ENCODE data around the gene KNDC1.

The KNDC1 gene

DNA sequence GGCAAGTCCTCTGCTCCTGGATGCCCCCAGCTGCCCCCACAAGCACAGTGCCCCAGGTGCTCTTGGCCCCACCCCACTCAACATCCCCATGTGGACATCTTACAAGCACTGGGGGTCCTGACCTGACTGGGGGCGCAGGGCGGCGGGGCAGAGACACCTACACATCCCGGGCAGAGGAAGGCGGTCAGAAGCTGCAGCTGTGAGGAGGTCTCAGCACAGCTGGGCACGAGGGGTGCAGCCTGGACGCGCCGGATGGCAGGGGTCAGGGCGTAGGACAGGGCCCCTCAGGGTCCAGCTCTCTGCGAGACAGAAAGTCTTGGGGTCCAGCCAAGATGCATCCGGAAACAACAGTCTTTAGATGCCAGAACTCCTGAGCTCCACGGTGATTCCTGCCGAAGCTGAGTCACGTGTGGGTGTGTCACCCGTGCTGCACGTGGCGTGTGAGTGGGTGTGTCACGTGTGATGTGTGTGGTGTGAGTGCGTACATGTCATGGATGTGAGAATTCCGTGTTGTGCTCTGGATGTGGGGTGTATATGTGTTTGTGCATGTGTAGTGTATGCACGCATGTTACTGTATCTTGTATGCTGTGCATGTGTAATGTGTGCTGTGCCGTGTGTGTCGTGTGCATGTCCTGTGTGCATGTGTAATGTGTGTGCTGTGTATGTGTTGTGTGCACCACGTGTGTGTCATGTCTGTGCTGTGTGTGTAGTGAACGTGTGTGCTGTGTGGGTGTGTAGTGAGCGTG lies 82.8 kb downstream of the KNDC1 start:
- no peak for TF ChIP-seq JUND (IDR thresholded peaks at IDR 0.05; ENCODE audit: low read depth)
- DNase-seq (ENCODE audit: low read depth in 1 of 2, low spot score in 1 of 2): no peak
- in situ Hi-C loops (cut with HindIII; ENCODE audit: low pct_unique_long_range_greater_than_20kb, low sequenced_read_pairs): no loop called here

DNA sequence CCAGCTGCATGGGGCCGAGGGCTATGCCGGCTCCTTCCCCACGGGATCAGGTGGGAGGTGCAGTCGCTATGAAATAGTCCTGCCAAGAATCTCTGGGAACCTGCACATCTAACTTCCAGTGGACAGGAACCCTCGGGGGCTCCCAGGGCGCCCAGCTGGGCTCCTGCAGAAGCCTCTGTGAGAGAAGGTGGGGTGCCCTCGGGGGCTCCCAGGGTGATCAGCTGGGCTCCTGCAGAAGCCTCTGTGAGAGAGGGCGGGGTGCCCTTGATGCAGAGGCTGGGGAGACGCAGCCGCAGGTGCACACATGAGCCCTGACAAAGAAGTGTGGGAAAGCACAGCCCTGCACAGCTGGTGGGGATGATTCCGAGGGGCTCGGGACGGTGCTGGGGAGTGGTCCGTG lies 83.6 kb downstream of the KNDC1 start:
- TF ChIP-seq JUND (IDR thresholded peaks at IDR 0.05; ENCODE audit: low read depth): no peak
- no peak for DNase-seq (ENCODE audit: low read depth in 1 of 2, low spot score in 1 of 2)
- in situ Hi-C loops (cut with HindIII; ENCODE audit: low pct_unique_long_range_greater_than_20kb, low sequenced_read_pairs): no loop called here

GRCh38 chr10:133245439-133246235 lies 85.6 kb downstream of the KNDC1 start:
- in situ Hi-C loops (cut with HindIII; ENCODE audit: low pct_unique_long_range_greater_than_20kb, low sequenced_read_pairs): no loop called here
- no peak for TF ChIP-seq JUND (IDR thresholded peaks at IDR 0.05; ENCODE audit: low read depth)
- no peak for DNase-seq (ENCODE audit: low read depth in 1 of 2, low spot score in 1 of 2)

GRCh38 chr10:133246236-133246626 lies 86.2 kb downstream of the KNDC1 start:
- no peak for TF ChIP-seq JUND (IDR thresholded peaks at IDR 0.05; ENCODE audit: low read depth)
- in situ Hi-C loops (cut with HindIII; ENCODE audit: low pct_unique_long_range_greater_than_20kb, low sequenced_read_pairs): no loop called here
- DNase-seq (ENCODE audit: low read depth in 1 of 2, low spot score in 1 of 2): no peak

DNA sequence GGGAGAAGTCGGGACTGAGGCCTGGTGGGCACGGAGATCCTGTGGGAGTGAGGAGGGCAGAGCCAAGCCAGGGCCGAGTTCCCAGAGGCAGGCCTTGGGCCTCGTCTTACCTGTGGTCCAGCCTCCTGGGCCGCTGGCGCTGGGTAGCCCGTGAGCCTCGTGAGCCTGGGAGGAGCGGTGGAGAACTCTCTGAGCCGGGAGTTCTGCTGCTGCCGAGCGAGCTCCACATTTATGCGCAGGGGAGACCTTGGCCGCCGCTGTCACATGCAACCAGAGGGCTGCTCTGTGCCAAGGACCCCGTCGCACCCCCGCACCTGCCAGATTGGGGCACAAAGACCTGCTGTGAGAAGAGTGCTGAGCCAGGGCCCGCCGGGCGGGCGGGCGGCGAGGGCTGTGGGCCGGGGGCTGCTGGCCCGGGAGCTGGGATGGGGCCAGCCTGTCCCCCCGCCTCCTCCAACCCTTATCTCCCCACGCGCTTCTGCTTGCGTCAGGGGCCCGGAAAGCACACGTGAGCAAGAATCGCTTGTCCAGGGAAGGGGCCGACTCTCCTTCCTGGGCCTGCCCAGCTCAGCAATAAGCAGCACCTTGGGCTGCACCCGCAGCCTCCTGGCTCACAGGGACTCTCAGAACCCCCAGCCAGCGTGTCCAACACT lies 87.8 kb downstream of the KNDC1 start:
- in situ Hi-C loops (cut with HindIII; ENCODE audit: low pct_unique_long_range_greater_than_20kb, low sequenced_read_pairs): no loop called here
- no peak for TF ChIP-seq JUND (IDR thresholded peaks at IDR 0.05; ENCODE audit: low read depth)
- DNase-seq (ENCODE audit: low read depth in 1 of 2, low spot score in 1 of 2): no peak

- in situ Hi-C loops (cut with HindIII; ENCODE audit: low pct_unique_long_range_greater_than_20kb, low sequenced_read_pairs): no loop called here
- no peak for TF ChIP-seq JUND (IDR thresholded peaks at IDR 0.05; ENCODE audit: low read depth)
- no peak for DNase-seq (ENCODE audit: low read depth in 1 of 2, low spot score in 1 of 2)
These were observed 88.3 kb downstream of the KNDC1 start for GRCh38 chr10:133248334-133248715.

DNA sequence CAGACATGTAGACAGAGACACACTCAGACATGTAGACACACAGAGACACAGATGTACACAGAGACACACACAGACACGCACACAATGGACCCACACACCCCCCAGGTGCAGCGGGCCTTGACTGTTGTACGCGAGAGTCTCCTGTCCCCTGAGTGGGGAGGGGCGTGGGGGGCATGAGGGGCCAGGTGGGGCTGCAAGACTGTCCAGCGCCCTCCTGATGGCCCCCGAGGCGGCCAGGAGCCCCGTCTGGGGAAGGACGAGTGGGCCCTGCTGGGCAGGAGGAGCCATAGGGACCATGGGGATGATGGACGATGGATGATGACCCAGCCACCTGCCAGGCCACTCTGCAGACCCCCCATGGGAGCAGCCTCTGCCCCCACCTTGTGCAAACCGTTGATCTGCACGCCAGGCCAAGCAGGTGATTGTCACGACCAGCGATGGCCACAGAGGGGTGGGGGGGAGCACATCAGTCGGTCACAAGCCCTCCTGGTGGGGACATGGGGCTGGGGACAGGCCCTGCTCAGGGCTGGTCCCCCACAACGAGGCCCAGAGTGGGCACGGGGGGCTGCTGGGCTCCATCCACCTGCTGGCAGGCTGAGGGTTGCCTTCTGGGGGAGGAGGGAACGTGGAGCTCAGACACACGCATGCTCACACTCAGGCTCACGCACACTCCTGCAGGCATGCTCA lies 89.2 kb downstream of the KNDC1 start:
- no peak for DNase-seq (ENCODE audit: low read depth in 1 of 2, low spot score in 1 of 2)
- in situ Hi-C loops (cut with HindIII; ENCODE audit: low pct_unique_long_range_greater_than_20kb, low sequenced_read_pairs): no loop called here
- TF ChIP-seq JUND (IDR thresholded peaks at IDR 0.05; ENCODE audit: low read depth): no peak

DNA sequence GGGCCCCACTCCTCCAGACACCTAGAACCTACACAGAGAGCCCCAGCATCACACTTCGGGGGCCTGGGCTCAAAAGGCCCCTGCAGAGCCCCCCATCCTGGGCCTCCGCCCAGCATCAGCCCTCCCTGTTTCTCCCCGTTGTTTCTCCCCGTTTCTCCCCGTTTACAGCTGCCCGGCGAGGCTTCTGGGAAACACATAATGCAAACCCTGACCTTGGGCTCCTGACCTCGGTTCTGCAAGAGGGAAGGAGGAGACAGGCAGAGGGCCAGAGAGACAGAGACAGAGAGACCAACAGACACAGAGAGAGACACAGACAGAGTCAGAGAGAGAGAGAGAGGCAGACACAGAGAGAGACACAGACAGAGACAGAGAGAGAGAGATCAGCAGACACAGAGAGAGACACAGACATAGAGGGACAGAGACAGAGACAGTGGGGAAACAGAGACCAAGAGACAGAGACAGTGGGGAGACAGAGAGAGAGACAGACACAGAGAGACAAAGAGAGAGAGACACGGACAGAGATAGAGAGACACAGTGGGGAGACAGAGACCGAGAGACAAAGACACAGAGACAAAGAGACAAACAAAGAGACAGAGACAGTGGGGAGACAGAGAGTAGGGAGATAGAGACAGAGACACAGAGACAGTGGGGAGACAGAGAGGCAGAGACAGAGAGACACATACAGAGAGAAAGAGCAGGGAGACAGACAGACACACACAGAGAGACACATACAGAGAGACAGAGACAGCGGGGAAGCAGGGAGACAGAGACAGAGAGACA lies 90.1 kb downstream of the KNDC1 start:
- no peak for TF ChIP-seq JUND (IDR thresholded peaks at IDR 0.05; ENCODE audit: low read depth)
- in situ Hi-C loops (cut with HindIII; ENCODE audit: low pct_unique_long_range_greater_than_20kb, low sequenced_read_pairs): no loop called here
- no peak for DNase-seq (ENCODE audit: low read depth in 1 of 2, low spot score in 1 of 2)

DNA sequence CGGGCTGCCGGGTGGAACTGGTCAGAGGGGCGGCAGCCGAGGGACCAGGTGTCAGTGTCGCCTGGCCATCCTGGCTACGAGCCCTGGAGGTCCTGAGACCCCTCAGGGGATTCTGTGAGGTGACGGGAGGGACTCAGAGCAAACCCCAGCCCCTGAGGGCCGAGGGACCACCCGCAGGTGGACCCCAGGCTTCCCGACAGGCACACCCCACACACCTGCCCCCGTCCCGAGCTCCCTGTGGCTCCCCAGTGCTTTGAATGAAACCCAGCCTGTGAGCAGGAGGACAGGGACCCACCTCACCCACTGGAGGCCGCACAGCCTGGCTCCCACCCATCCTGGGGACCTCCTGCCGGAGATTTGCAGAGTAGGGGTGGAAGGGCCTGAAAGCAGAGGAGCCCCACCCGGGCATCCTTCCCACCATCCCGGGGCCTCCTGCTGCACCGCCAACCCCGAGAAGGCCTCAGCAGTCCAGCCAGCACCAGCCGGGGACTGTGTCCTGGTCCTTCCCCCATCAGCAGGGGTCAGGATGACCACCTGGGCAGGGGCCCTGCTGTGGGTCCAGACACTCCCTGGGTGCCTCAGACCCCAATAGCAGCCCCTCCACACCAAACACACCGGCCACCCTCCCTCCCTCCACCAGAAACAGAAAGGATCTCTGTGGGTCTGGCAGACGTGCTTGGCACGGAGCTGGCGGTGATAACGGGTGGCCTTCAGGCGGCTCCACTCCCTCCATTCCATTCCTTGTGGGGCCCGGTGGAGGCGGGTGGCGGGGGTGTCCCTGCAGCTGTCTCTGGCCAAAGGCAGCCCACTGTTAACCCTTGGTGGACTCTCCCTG lies 91.6 kb downstream of the KNDC1 start:
- TF ChIP-seq JUND (IDR thresholded peaks at IDR 0.05; ENCODE audit: low read depth): no peak
- no peak for DNase-seq (ENCODE audit: low read depth in 1 of 2, low spot score in 1 of 2)
- in situ Hi-C loops (cut with HindIII; ENCODE audit: low pct_unique_long_range_greater_than_20kb, low sequenced_read_pairs): no loop called here

DNA sequence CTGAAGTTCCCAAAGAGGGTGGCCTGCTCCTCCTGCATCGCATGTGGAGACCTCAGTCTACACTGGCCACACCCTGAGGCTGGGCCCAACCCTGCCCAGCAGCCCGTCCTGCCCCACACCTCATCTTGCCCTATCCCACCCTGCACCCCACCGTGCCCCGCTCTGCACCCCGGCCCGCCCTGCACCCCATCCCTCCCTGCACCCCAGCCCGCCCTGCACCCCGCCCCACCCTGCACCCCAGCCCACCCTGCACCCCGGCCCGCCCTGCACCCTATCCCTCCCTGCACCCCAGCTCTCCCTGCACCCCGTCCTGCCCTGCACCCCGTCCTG lies 92.2 kb downstream of the KNDC1 start:
- TF ChIP-seq JUND (IDR thresholded peaks at IDR 0.05; ENCODE audit: low read depth): no peak
- DNase-seq (ENCODE audit: low read depth in 1 of 2, low spot score in 1 of 2): no peak
- in situ Hi-C loops (cut with HindIII; ENCODE audit: low pct_unique_long_range_greater_than_20kb, low sequenced_read_pairs): no loop called here

GRCh38 chr10:133253361-133253955 lies 93.4 kb downstream of the KNDC1 start:
- no peak for DNase-seq (ENCODE audit: low read depth in 1 of 2, low spot score in 1 of 2)
- in situ Hi-C loops (cut with HindIII; ENCODE audit: low pct_unique_long_range_greater_than_20kb, low sequenced_read_pairs): no loop called here
- no peak for TF ChIP-seq JUND (IDR thresholded peaks at IDR 0.05; ENCODE audit: low read depth)
